HG03103 (cell line): ENCODE results near the gene POLE.

Experiments used
- ATAC-seq: cut with Tn5 transposase; IDR thresholded peaks from one replicate; pipeline ENCODE4 v1.9.1; 2021; ENCODE audit warnings: low read depth; ENCODE audit not compliant: unreplicated experiment

Gene POLE

GRCh38 chr12:132634411-132634990, 52.6 kb downstream of the POLE start:
- no peak for ATAC-seq

GRCh38 chr12:132633901-132634300, 53.2 kb downstream of the POLE start:
- ATAC-seq, result no peak

GRCh38 chr12:132633398-132633797, 53.7 kb downstream of the POLE start:
- ATAC-seq, result no peak

GRCh38 chr12:132632521-132633228, 54.5 kb downstream of the POLE start:
- no peak for ATAC-seq

GRCh38 chr12:132631666-132632065, 55.5 kb downstream of the POLE start:
- ATAC-seq, result no peak

GRCh38 chr12:132630672-132631071, 56.5 kb downstream of the POLE start:
- no peak for ATAC-seq

GRCh38 chr12:132629330-132629729, 57.8 kb downstream of the POLE start:
- ATAC-seq, result no peak

GRCh38 chr12:132625731-132626430, 61.3 kb downstream of the POLE start:
- no peak for ATAC-seq

- ATAC-seq, result no peak
Observed at GRCh38 chr12:132624910-132625630, 62.1 kb downstream of the POLE start.

GRCh38 chr12:132624186-132624855, 62.8 kb downstream of the POLE start:
- no peak for ATAC-seq

GRCh38 chr12:132623072-132623869, 63.9 kb downstream of the POLE start:
- ATAC-seq, result no peak

GRCh38 chr12:132622437-132623071, 64.6 kb downstream of the POLE start:
- no peak for ATAC-seq

GRCh38 chr12:132621657-132622435, 65.3 kb downstream of the POLE start:
- ATAC-seq, result no peak

GRCh38 chr12:132620899-132621656, 66.1 kb downstream of the POLE start:
- no peak for ATAC-seq

GRCh38 chr12:132620113-132620898, 66.8 kb downstream of the POLE start:
- no peak for ATAC-seq

GRCh38 chr12:132619386-132620112, 67.6 kb downstream of the POLE start:
- no peak for ATAC-seq

GRCh38 chr12:132619071-132619385, 68.1 kb downstream of the POLE start:
- no peak for ATAC-seq
